HAP-1 (cell line): ENCODE data around the gene ADCY3.

Experiments used
- DNase-seq, 2 experiments: peaks; one replicate each; pipeline ENCODE4 v3.0.0-alpha.2; 2016 to 2020; ENCODE audit warnings: low spot score in 2 of 2
- H3K27me3 ChIP-seq: fragments of 250-450 bp; sonication (Bioruptor Pico); 2 replicates; pipeline ENCODE4 v1.5.1; 2020; ENCODE audit warnings: low read depth, mild to moderate bottlenecking, moderate library complexity
- H3K36me3 ChIP-seq: fragments of 250-450 bp; sonication (Bioruptor Pico); replicated peaks from 2 replicates; pipeline ENCODE4 v1.5.1; 2020; ENCODE audit warnings: mild to moderate bottlenecking
- H3K4me1 ChIP-seq: fragments of 250-450 bp; sonication (Bioruptor Pico); 2 replicates; pipeline ENCODE4 v1.5.1; 2020; ENCODE audit warnings: mild to moderate bottlenecking
- H3K4me3 ChIP-seq: fragments of 250-450 bp; sonication (Bioruptor Pico); 2 replicates; pipeline ENCODE4 v1.5.1; 2020; ENCODE audit warnings: mild to moderate bottlenecking, moderate library complexity
- H3K9me3 ChIP-seq: fragments of 250-450 bp; sonication (Bioruptor Pico); 2 replicates; pipeline ENCODE4 v1.5.1; 2020; ENCODE audit warnings: mild to moderate bottlenecking, moderate library complexity
- in situ Hi-C: fragments of 300-500 bp; cut with MboI; formaldehyde crosslinking; loops from 3 replicates; pipeline ENCODE4 v1.14.3; 2020; ENCODE audit warnings: low sequenced_read_pairs, inconsistent platforms, mixed read lengths

Gene ADCY3

DNA sequence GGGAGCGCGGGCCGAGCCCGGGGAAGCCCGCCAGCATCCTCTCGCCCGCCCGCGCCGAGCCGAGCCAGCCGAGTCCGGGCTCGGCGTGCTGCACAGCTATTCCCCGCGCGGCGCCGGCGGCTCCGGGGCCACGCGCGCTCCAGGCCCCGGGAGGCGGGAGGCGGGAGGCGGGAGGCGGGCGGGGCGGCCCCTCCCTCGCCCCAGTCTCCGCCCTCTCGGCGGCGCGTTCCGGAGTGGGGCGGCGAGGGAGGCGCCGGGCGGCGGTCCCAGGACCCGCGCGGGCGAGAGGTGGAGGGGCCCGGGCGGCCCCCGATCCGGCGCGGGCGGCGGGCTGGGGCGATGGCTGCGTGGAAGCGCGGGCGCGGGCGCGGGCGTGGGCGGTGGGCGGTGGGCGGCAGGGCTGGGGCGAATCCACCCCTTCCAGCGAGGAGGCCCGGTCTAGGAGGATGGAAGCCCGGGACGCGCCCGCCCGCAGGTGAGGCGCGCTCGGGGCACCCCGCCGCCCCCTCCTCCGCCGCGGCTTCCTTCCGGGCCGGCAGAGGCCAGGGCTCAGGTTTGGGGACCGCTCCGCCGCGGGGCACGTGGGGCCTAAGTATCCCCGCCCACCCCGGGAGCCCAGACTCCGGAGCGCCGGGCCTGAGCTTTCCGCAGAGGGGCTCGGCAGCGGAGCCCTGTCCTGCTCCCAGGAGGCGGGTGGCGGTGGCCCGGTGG, at the start of gene ADCY3:
ADCY3 (minus strand) TSS at position 140 of the 711 bp plus-strand sequence. CDS start 1,250 bp downstream, outside the sequence.
- H3K36me3 ChIP-seq, result peaks cover 23% of the 10 kb centered on the region
- H3K4me1 ChIP-seq, result peaks cover 19% of the 10 kb centered on the region
- in situ Hi-C loops, result no loop called here
- peak; percentile 36 to 68 for DNase-seq
- no peaks in the 10 kb centered on the region for H3K9me3 ChIP-seq
- no peaks in the 10 kb centered on the region for H3K27me3 ChIP-seq
- peak within 1 kb of the TSS; percentile 55 for H3K4me3 ChIP-seq

DNA sequence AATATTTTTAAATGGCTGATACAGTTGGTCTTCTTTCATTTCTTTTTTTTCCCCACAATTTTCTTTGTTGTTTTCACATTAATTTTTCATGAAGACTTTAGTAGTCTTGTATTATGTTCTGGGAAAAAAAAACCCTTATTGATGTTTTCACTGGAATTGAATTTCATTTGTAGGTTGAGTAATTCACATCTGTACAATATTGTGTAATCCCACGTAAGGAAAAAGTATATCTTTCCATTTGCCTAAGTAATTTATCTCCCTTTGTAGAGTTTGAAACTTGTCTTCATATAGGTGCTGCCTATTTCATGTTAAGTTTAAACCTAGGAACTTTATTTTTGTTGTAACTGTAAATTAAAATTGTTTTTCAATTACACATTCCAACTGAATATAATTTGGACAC, 49.7 kb upstream of the ADCY3 start:
- Histone ChIP-seq H3K4me1 (peaks cover 6% of the 10 kb centered on the region), H3K36me3 (peaks cover 15% of the 10 kb centered on the region), H3K4me3 (no peak overlapping the region), H3K27me3 (no peaks in the 10 kb centered on the region), H3K9me3 (no peaks in the 10 kb centered on the region)
- in situ Hi-C loops, result loop anchor here (5.0 kb wide), 1 partner anchor 228 kb away; no protein-coding TSS in a partner anchor
- DNase-seq, result no peak

DNA sequence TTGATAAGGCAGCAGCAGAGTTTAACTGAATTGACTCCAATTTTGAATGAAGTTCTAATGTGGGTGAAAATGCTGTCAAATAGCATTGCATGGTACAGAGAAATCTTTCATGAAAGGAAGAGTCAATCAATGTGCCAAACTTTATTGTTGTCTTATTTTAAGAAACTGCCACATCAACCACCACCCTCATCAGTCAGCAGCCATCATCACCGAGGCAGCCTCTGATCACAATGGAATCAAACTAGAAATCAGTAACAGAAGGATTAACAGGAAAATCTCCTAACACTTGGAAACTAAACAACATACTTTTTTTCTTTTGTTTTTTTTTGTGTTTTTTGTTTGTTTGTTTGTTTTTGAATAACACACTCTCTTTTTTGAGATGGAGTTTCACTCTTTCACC, 41.9 kb upstream of the ADCY3 start:
- H3K4me1 ChIP-seq, result peaks cover 12% of the 10 kb centered on the region
- peaks cover 29% of the 10 kb centered on the region for H3K36me3 ChIP-seq

DNA sequence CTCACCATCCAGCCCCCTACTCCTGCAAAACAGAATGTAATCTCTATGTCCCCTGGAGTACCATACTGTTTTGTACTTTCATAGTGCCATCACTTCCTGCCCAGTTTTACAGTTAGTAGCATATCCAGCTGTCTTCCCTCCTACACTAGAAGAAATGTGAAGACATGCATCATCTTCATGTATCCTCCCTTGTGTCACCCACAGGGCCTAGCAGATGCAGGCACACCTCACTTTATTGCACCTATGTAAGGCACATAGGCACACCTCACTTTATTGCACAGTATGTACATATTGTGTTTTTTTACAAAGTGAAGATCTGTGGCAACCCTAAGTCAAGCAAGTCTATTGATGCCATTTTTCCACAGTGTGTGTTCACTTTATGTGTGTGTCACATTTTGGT, 39.7 kb upstream of the ADCY3 start:
- no peaks in the 10 kb centered on the region for H3K27me3 ChIP-seq
- H3K4me1 ChIP-seq, result peaks cover 12% of the 10 kb centered on the region
- DNase-seq, result no peak
- H3K36me3 ChIP-seq, result peaks cover 35% of the 10 kb centered on the region
- peaks cover 7% of the 10 kb centered on the region for H3K9me3 ChIP-seq
- in situ Hi-C loops, result no loop called here
- H3K4me3 ChIP-seq, result no peak overlapping the region

More for the DNA sequence above, 41.9 kb upstream of the ADCY3 start:
- DNase-seq, result no peak
- in situ Hi-C loops, result no loop called here
- H3K4me3 ChIP-seq, result no peak overlapping the region
- H3K9me3 ChIP-seq, result no peaks in the 10 kb centered on the region
- H3K27me3 ChIP-seq, result no peaks in the 10 kb centered on the region

DNA sequence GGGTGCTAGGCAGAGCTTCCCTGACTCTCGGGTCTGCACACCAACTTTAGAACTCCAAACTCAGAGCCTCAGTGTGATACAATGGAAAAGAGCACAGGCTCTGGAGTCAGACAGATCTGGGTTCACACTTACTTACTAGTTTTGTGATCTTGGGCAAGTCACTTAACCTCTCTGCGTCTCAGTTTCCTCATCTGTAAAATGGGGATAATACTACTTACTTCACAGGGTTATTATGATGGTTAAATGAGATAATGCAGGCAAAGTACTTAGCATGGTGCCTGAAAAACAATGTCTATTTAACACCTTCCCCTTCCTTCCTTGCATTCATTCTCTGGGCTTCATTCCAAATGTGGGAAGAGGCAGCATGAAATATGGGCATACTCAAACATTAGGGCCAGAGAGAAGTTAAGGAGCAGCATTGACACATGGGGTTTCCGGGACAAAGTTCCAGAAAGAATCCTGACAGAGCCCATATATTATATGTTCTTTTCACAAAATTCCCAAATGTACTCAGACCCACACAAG, 38.4 kb upstream of the ADCY3 start:
- H3K4me3 ChIP-seq, result no peak overlapping the region
- no peaks in the 10 kb centered on the region for H3K27me3 ChIP-seq
- peaks cover 12% of the 10 kb centered on the region for H3K4me1 ChIP-seq
- peaks cover 38% of the 10 kb centered on the region for H3K36me3 ChIP-seq
- no peak for DNase-seq
- H3K9me3 ChIP-seq, result peaks cover 7% of the 10 kb centered on the region
- in situ Hi-C loops, result no loop called here

DNA sequence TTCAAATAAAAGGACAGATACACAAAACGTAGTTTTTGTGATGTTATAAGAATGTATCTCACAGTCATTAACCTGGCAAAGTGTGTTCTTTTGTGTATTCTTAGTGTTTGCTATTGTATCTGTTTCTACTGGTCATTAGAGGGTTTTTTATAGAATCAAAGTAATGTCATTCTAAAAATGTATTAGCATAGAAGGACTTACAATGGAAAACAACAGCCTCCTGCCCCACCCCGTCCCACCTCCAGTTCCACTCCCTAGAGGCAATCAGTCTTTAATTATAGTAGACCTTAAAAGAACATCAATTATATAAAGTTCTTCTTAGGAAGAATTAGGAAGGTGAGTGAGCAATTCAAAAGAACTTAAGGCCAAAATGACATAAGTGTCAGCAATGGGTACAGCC, 37.9 kb upstream of the ADCY3 start:
- in situ Hi-C loops, result no loop called here
- H3K4me1 ChIP-seq, result peaks cover 12% of the 10 kb centered on the region
- H3K36me3 ChIP-seq, result peaks cover 34% of the 10 kb centered on the region
- no peak overlapping the region for H3K4me3 ChIP-seq
- no peaks in the 10 kb centered on the region for H3K27me3 ChIP-seq
- DNase-seq, result peak; percentile 58 to 72
- peaks cover 7% of the 10 kb centered on the region for H3K9me3 ChIP-seq

DNA sequence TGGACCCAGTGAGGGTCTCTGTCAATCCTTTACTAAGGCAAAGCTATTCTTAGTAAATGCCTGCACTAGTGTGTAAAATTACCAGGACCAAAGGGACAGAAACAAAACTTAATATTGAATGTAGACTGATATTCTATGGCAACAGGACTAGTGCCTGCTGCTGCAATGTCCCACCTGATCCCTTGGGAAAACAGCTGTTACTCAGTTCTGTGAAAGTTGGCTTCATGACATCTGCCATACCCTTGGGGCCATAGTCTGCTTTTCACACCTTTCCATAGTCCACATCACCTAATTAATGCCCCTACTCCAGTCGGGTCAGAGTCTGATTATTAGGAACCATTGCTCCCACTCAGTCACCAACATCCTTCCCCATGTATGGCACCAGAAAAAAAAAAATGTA, 37.2 kb upstream of the ADCY3 start:
- Histone ChIP-seq H3K4me1 (peaks cover 12% of the 10 kb centered on the region), H3K27me3 (no peaks in the 10 kb centered on the region), H3K4me3 (no peak overlapping the region), H3K9me3 (peaks cover 7% of the 10 kb centered on the region), H3K36me3 (peaks cover 34% of the 10 kb centered on the region)
- in situ Hi-C loops, result no loop called here
- no peak for DNase-seq

DNA sequence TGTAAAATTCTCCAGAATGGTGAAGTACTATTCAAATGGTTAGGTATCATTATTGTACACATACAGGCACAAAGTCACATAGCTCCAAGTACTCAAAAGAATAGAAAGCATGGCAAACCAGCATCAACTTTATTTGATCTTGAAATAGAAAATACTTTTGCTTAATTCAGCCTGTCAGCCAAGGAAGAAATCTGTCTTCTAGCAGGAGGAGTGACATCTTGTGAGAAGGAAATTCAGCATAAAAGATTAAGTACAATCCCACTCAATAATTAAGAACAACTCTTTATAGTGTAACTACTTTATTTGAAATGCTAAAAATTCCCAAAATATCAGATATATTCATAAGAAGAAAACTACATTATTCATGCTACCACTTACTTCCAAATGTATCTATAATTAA, 35.9 kb upstream of the ADCY3 start:
- DNase-seq, result no peak
- in situ Hi-C loops, result no loop called here
- Histone ChIP-seq H3K4me1 (peaks cover 12% of the 10 kb centered on the region), H3K27me3 (no peaks in the 10 kb centered on the region), H3K9me3 (peaks cover 7% of the 10 kb centered on the region), H3K36me3 (peaks cover 44% of the 10 kb centered on the region), H3K4me3 (no peak overlapping the region)

DNA sequence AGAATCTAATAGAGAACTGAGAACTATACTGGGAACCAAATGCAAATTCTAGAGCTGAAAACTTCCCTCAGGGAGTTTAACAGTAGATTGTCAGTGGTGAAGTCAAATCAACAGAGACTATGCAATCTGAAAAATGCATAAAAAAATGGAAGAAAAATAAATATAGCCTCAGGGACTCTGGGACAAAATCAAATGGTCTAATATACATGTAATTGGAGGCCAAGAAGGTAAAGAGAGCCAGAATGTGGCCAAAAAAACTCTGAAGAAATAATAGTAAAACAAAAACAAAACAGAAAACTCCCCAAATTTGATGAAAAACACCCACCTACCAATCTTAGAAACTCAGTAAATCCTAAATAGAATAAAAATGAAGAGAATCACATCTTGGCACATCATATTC, 35.2 kb upstream of the ADCY3 start:
- no peak for DNase-seq
- H3K4me3 ChIP-seq, result no peak overlapping the region
- H3K4me1 ChIP-seq, result peaks cover 12% of the 10 kb centered on the region
- H3K27me3 ChIP-seq, result no peaks in the 10 kb centered on the region
- peaks cover 45% of the 10 kb centered on the region for H3K36me3 ChIP-seq
- peaks cover 7% of the 10 kb centered on the region for H3K9me3 ChIP-seq
- in situ Hi-C loops, result no loop called here

DNA sequence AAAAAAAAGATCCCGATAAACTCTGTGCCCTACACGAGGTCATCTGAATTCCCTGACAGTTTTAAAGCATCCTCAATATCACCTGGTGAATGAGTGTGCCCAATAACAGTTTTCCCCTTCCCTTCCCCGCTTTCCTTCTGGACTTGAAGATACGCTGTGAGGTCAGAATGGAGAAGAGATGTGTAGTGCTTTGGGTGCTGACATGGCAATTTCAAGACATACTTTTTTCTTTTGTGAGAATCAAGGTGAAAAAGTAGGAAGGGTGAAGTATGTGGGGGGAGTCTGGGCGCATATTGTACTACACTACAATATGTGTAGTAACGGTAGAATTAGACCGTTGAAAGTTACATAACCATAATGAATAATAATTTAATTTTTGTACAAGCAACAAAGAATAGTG, 30.1 kb upstream of the ADCY3 start:
- in situ Hi-C loops, result no loop called here
- peaks cover 28% of the 10 kb centered on the region for H3K36me3 ChIP-seq
- no peak for DNase-seq
- H3K4me3 ChIP-seq, result no peak overlapping the region
- H3K27me3 ChIP-seq, result no peaks in the 10 kb centered on the region
- no peaks in the 10 kb centered on the region for H3K9me3 ChIP-seq
- peaks cover 1% of the 10 kb centered on the region for H3K4me1 ChIP-seq

DNA sequence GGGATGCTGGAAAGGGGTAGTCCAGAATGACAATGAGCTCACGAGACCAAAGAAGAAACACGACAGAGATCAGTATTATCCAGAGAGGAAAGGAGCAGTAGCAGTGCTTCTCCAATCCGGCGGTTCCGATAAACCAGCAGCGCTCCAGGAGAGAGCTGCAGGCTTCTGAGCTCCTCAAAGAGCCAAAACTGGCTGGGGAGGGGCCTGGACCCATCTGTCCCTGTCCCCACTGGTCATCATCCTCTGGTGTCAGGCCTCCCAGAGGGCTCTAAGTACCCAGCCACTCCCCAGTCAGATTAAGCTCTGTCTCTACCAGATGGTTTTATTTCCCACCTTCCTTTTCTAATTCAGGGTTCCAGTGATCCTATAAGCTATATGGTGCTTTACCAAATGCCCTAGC, 28.5 kb upstream of the ADCY3 start:
- Histone ChIP-seq H3K9me3 (no peaks in the 10 kb centered on the region), H3K27me3 (no peaks in the 10 kb centered on the region), H3K4me3 (no peak overlapping the region), H3K36me3 (peaks cover 19% of the 10 kb centered on the region), H3K4me1 (peaks cover 13% of the 10 kb centered on the region)
- in situ Hi-C loops, result no loop called here
- no peak for DNase-seq

DNA sequence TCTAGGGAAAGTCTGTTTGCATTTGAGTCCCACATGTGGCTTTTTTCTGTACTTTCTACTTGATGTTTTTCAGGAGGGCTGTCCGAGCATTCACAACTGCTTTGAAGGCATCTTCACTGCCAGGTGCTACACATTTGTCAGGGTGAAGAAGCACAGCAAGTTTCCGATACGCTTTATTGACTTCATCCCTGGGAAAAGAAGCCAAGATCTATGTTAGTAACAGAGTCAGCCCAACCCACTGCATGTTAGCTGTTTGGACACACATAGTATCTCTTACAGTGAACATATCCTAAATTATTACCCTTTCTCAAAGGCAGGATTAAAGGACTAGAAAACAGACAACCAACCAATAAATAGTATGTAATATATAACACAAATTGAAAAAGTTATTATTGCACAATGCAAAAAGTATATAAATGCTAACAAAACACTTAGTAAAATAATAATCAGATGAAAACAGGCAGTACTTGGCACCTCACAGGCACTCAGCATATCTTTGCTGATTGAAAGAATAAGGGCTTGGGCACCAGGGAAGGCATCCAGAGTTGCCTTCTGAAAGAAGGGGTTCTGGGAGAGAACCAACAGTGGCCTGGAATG, 27.6 kb upstream of the ADCY3 start:
- in situ Hi-C loops, result no loop called here
- Histone ChIP-seq H3K9me3 (no peaks in the 10 kb centered on the region), H3K4me3 (no peak overlapping the region), H3K36me3 (peaks cover 19% of the 10 kb centered on the region), H3K4me1 (peaks cover 14% of the 10 kb centered on the region), H3K27me3 (no peaks in the 10 kb centered on the region)
- no peak for DNase-seq

DNA sequence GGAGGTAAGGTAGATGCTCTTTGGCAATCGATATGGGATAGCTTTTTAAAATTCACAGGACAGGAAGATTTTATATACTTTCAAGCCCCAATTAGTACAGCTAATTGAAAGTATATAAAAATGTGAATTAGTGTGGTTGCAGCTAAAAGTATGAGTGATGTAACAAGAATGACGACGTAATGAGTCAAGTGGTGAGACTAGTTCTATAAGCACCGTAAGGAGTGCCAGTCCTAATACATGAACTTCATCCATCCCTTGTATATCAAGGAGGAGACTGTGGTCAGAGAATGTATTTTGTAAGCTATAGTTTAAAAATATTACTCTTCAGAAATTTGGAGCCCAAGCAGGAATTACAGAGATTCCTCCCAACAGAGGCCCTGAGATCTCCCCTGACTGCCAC, 25.9 kb upstream of the ADCY3 start:
- no peak for DNase-seq
- in situ Hi-C loops, result no loop called here
- H3K4me1 ChIP-seq, result peaks cover 14% of the 10 kb centered on the region
- no peak overlapping the region for H3K4me3 ChIP-seq
- H3K27me3 ChIP-seq, result no peaks in the 10 kb centered on the region
- peaks cover 8% of the 10 kb centered on the region for H3K36me3 ChIP-seq
- no peaks in the 10 kb centered on the region for H3K9me3 ChIP-seq

DNA sequence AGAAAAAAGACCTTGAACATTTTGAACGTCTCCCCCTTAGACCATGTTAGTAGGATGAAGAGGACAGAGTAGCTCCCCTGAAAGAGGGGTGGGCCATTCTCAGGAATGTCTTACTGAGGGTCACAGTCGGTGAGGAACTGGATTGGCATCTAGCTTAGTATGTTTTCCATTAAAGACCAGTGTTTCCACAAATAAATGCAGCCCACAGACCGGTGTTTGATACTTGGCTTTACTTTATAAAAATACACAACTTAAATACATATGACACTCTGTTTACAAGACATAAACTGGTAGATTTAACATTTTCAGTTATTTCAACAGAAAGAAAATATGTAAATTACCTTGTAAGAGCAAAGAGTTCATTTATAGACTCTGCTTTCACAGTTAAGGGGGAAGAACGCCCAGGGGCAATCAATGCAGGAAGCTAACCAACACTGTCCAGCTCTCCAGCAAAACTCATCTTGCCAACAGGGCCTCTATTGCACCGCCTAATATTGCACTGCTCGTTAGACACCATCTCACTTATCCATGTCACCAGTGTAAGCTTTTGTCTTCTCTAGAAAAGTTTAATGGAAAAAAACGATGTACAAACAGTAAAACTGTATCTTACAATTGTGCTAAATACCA, 23.5 kb upstream of the ADCY3 start:
- in situ Hi-C loops, result no loop called here
- DNase-seq, result no peak
- peaks cover 14% of the 10 kb centered on the region for H3K4me1 ChIP-seq
- H3K9me3 ChIP-seq, result no peaks in the 10 kb centered on the region
- H3K27me3 ChIP-seq, result no peaks in the 10 kb centered on the region
- H3K36me3 ChIP-seq, result peaks cover 8% of the 10 kb centered on the region
- no peak overlapping the region for H3K4me3 ChIP-seq
